Measurements from ENCODE around the gene LINS1. TPM values are rescaled to one million over a fixed set of nuclear protein-coding genes. Genes with fewer than 3 reads are reported as not detected.

Gene LINS1
- total and polyA plus RNA-seq, 3 donors from 2014 or later, result 13.7 to 23.4 (median 17.3) TPM

DNA sequence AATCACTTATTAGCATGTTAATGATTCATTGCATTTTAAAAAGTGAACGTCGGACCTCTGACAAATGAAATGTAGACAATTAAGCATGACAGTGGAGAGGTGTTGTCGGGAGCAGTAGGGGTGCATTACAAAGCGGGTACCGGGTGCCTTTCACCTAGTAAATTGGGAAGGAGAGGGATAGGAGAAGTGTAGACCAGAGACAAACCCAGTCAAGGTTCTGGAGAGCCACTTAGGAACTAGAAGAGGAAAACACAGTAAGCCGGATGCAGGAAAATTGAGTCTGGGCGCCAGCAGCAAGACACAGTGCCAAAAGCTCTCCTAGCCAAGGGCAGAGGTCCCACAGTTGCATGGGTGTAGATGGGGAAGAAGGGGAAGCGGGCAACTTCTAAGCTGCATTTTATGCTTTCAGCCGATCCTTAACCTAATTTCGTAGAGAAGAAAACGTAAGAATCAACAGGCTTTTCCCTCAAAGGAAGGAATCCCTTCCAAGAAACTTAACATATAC lies 70.1 kb downstream of the LINS1 start:
- 65 to 67% methylated on average over 11 of the region's 11 CpGs for WGBS, 2 donors
- Histone ChIP-seq H3K4me1 (no peaks in the 10 kb centered on the region), H3K9me3 (no peaks in the 10 kb centered on the region), H3K27ac (no peak overlapping the region), H3K4me3 (no peak overlapping the region), H3K36me3 (ENCODE audit: low read depth, missing control alignments) (no peaks in the 10 kb centered on the region), H3K27me3 (no peaks in the 10 kb centered on the region)
- TF ChIP-seq, protein P1, sequence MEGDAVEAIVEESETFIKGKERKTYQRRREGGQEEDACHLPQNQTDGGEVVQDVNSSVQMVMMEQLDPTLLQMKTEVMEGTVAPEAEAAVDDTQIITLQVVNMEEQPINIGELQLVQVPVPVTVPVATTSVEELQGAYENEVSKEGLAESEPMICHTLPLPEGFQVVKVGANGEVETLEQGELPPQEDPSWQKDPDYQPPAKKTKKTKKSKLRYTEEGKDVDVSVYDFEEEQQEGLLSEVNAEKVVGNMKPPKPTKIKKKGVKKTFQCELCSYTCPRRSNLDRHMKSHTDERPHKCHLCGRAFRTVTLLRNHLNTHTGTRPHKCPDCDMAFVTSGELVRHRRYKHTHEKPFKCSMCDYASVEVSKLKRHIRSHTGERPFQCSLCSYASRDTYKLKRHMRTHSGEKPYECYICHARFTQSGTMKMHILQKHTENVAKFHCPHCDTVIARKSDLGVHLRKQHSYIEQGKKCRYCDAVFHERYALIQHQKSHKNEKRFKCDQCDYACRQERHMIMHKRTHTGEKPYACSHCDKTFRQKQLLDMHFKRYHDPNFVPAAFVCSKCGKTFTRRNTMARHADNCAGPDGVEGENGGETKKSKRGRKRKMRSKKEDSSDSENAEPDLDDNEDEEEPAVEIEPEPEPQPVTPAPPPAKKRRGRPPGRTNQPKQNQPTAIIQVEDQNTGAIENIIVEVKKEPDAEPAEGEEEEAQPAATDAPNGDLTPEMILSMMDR (IDR thresholded peaks at IDR 0.05), result no peak
- no peak for TF ChIP-seq POLR2A (IDR thresholded peaks at IDR 0.05)
- no peak for DNase-seq
- intact Hi-C loops (cut with DNase I; ENCODE audit: low total_unique reads), result no loop called here

DNA sequence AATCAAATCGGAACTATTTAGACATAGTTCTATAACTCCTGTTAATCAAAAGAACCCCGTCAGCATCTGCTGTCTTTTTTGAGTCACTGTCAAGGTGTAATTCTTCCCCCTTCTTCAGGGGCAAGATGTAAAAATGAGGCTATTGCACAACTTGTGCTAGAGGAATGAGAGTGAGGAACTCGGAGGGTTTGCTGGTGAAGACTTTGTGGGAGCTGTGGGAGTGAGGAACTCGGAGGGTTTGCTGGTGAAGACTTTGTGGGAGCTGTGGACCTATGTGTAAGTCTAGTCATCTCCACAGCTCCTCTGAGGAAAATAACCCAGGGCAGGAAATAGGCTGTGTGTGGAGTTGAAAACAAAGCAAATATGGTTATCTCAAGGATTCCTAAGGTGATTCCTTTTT lies 70.8 kb downstream of the LINS1 start:
- H3K27ac ChIP-seq, result no peak overlapping the region
- no peaks in the 10 kb centered on the region for H3K27me3 ChIP-seq
- intact Hi-C loops (cut with DNase I; ENCODE audit: low total_unique reads), result no loop called here
- no peaks in the 10 kb centered on the region for H3K4me1 ChIP-seq
- DNase-seq, result no peak
- no peak for TF ChIP-seq POLR2A (IDR thresholded peaks at IDR 0.05)
- TF ChIP-seq, protein P1 (IDR thresholded peaks at IDR 0.05), result no peak
- no peak overlapping the region for H3K4me3 ChIP-seq
- 88 to 92% methylated on average over 4 of the region's 4 CpGs for WGBS, 2 donors
- H3K9me3 ChIP-seq, result no peaks in the 10 kb centered on the region
- no peaks in the 10 kb centered on the region for H3K36me3 ChIP-seq (ENCODE audit: low read depth, missing control alignments)

DNA sequence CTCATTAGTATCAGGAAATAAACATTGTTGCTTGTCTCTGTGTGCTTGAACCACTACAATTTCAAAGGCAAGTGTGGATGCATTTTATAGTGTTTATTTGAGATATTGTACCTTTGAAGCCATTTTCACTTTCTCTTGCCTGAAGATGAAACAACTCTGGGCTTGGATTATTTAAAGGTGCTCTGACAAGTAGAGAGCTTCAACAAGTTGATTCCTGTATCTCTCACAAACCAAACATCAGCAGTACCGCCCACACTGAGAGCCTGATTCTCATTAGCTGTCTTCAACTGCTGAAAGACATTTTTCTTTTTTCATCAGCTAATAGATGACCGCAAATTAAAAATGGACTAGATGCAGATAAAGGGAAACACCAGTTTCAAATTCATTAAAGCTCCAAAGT lies 72.4 kb downstream of the LINS1 start:
- 79 to 84% methylated on average over 2 of the region's 2 CpGs for WGBS, 2 donors
- Histone ChIP-seq H3K9me3 (no peaks in the 10 kb centered on the region), H3K36me3 (ENCODE audit: low read depth, missing control alignments) (no peaks in the 10 kb centered on the region), H3K27ac (no peak overlapping the region), H3K4me1 (no peaks in the 10 kb centered on the region), H3K4me3 (no peak overlapping the region), H3K27me3 (no peaks in the 10 kb centered on the region)
- intact Hi-C loops (cut with DNase I; ENCODE audit: low total_unique reads), result no loop called here
- no peak for DNase-seq
- TF ChIP-seq POLR2A (IDR thresholded peaks at IDR 0.05), result no peak
- TF ChIP-seq, protein P1 (IDR thresholded peaks at IDR 0.05), result no peak

DNA sequence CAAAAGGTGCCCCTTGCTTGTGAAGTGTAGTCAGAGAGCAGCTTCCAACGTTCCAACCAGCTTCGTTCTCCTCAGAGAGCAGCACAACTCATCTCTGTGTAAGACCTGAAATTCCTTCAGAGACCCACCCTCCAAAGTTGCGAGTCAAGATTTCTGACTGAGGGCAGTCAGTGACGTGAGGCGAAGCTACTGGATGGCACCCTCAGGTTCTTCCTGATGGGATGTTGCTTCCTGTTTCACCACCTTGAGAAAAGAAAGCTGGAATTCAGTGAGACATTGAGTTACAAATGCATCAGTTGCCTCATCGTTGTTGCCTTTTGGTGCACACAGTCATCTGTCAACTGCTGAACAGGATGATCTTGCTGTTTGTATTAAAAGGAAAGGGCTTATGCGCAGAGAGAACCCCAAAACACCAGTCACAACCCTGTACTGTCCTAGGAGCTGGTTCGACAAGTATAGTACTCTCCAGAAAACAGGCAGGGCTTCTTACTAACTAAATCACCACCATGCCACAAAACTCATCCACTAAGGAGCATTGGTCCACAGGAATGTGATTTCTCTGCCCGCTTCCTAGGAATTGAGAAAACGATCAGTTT lies 73.1 kb downstream of the LINS1 start, which contains the start of gene CERS3:
Gene CERS3 (minus strand): TSS at position 118 of the 596 bp plus-strand sequence. CDS start 27,101 bp downstream, outside the sequence.
- H3K4me1 ChIP-seq, result no peaks in the 10 kb centered on the region
- DNase-seq, result no peak
- H3K36me3 ChIP-seq (ENCODE audit: low read depth, missing control alignments), result no peaks in the 10 kb centered on the region
- H3K4me3 ChIP-seq, result no peak within 1 kb of the TSS
- no peaks in the 10 kb centered on the region for H3K27me3 ChIP-seq
- no peak within 1 kb of the TSS for H3K27ac ChIP-seq
- intact Hi-C loops (cut with DNase I; ENCODE audit: low total_unique reads), result no loop called here
- no peaks in the 10 kb centered on the region for H3K9me3 ChIP-seq
- 86 to 88% methylated on average over 10 of the region's 10 CpGs for WGBS, 2 donors
- TF ChIP-seq POLR2A (IDR thresholded peaks at IDR 0.05), result no peak
- TF ChIP-seq, protein P1 (IDR thresholded peaks at IDR 0.05), result no peak

DNA sequence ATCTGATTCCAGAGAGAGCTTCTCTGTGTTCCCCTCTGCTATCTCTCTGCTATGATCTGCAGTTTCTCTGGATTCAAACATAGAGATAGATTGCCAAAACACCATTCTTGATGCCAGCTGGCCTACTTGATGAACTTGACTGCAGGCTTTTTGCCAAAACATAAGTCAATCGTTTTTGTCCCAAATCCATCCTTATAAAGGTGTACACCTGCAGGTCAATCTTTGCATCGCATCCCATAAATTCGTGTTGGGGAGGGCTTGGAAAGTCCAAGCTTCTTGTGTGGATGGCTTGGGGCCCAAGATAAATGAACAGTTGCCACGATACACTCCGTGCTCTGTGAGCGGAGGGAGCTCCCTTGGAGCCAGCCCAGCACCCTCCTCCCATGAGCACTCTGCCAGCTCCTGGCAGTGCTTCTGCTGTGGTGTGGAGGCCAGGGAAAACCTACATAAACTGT lies 75.9 kb downstream of the LINS1 start:
- WGBS, 2 donors, result 26 to 57% methylated on average over 6 of the region's 6 CpGs

More for the DNA sequence above, 75.9 kb downstream of the LINS1 start:
- H3K27me3 ChIP-seq, result no peaks in the 10 kb centered on the region
- intact Hi-C loops (cut with DNase I; ENCODE audit: low total_unique reads), result no loop called here
- H3K27ac ChIP-seq, result no peak overlapping the region
- DNase-seq, result peak; percentile 63
- no peak for TF ChIP-seq POLR2A (IDR thresholded peaks at IDR 0.05)
- TF ChIP-seq, protein P1 (IDR thresholded peaks at IDR 0.05), result no peak
- no peaks in the 10 kb centered on the region for H3K36me3 ChIP-seq (ENCODE audit: low read depth, missing control alignments)
- no peaks in the 10 kb centered on the region for H3K4me1 ChIP-seq
- no peak overlapping the region for H3K4me3 ChIP-seq
- H3K9me3 ChIP-seq, result no peaks in the 10 kb centered on the region
